Measurements from ENCODE around the gene EMILIN2.

Gene EMILIN2

GRCh38 chr18:2879889-2880288 is 33.1 kb downstream of the EMILIN2 start:
- DNase-seq = no peak

GRCh38 chr18:2880473-2880872 is 33.7 kb downstream of the EMILIN2 start:
- no peak for DNase-seq

- DNase-seq = peak; percentile 73
Measured at GRCh38 chr18:2881088-2881839, 34.5 kb downstream of the EMILIN2 start.

GRCh38 chr18:2881840-2882195 is 35.0 kb downstream of the EMILIN2 start:
- DNase-seq = peak; percentile 51

- DNase-seq = no peak
Measured at GRCh38 chr18:2882201-2882600, 35.4 kb downstream of the EMILIN2 start.

- no peak for DNase-seq
Measured at GRCh38 chr18:2883076-2883735, 36.4 kb downstream of the EMILIN2 start.

GRCh38 chr18:2884706-2885285 is 38.0 kb downstream of the EMILIN2 start:
- no peak for DNase-seq

GRCh38 chr18:2887470-2887869 is 40.7 kb downstream of the EMILIN2 start:
- no peak for DNase-seq

GRCh38 chr18:2889761-2890192 is 43.0 kb downstream of the EMILIN2 start:
- DNase-seq = no peak

GRCh38 chr18:2890606-2891005 is 43.8 kb downstream of the EMILIN2 start:
- no peak for DNase-seq

GRCh38 chr18:2891526-2892431 is 45.0 kb downstream of the EMILIN2 start:
- no peak for DNase-seq

- no peak for DNase-seq
Measured at GRCh38 chr18:2893056-2893455, 46.2 kb downstream of the EMILIN2 start.

GRCh38 chr18:2893676-2894075 is 46.9 kb downstream of the EMILIN2 start:
- no peak for DNase-seq

GRCh38 chr18:2894131-2894840 is 47.5 kb downstream of the EMILIN2 start:
- no peak for DNase-seq

- DNase-seq = no peak
Measured at GRCh38 chr18:2894841-2895370, 48.1 kb downstream of the EMILIN2 start.

- DNase-seq = no peak
Measured at GRCh38 chr18:2895391-2895790, 48.6 kb downstream of the EMILIN2 start.

- no peak for DNase-seq
Measured at GRCh38 chr18:2896990-2897389, 50.2 kb downstream of the EMILIN2 start.

- no peak for DNase-seq
Measured at GRCh38 chr18:2897448-2898185, 50.8 kb downstream of the EMILIN2 start.

GRCh38 chr18:2898186-2898640 is 51.4 kb downstream of the EMILIN2 start:
- no peak for DNase-seq

GRCh38 chr18:2900684-2901422 is 54.0 kb downstream of the EMILIN2 start:
- DNase-seq = peak; percentile 40
